AG09309 (cell line): ENCODE results near the gene XIAP.
"Not testable (repeated sequence)": the region's sequence is repeated elsewhere in the genome, so short reads cannot be mapped to it uniquely, and the experiment has no call there.

ENCODE experiments used
- DNase-seq: peaks from one replicate; pipeline ENCODE4 v3.0.0-alpha.2; 2010; ENCODE audit warnings: low read depth
- H3K4me3 ChIP-seq: 2 replicates; pipeline ENCODE4 v1.5.1; 2011; ENCODE audit warnings: mild to moderate bottlenecking, low read depth, low read length, moderate library complexity; ENCODE audit not compliant: control insufficient read depth
- CTCF ChIP-seq: IDR thresholded peaks from 2 replicates; pipeline ENCODE4 v1.5.1; 2011; ENCODE audit warnings: mild to moderate bottlenecking, low read depth, low read length, inconsistent platforms; ENCODE audit not compliant: insufficient read depth, control insufficient read depth; ENCODE audit errors: missing control alignments

XIAP gene

GRCh38 chrX:123923211-123923610 lies 63.4 kb downstream of the XIAP start:
- no peak for TF ChIP-seq CTCF
- DNase-seq, result no peak
- no peak overlapping the region for H3K4me3 ChIP-seq

- H3K4me3 ChIP-seq, result no peak overlapping the region
- DNase-seq, result no peak
- no peak for TF ChIP-seq CTCF
Observed at GRCh38 chrX:123924186-123924585, 64.3 kb downstream of the XIAP start.

- no peak for DNase-seq
- no peak overlapping the region for H3K4me3 ChIP-seq
- TF ChIP-seq CTCF, result no peak
Observed at GRCh38 chrX:123927845-123928244, 68.0 kb downstream of the XIAP start.

- not testable (repeated sequence) for DNase-seq, H3K4me3 ChIP-seq
Observed at GRCh38 chrX:123932055-123932454, 72.2 kb downstream of the XIAP start.

GRCh38 chrX:123943074-123943473 lies 83.2 kb downstream of the XIAP start:
- no peak overlapping the region for H3K4me3 ChIP-seq
- TF ChIP-seq CTCF, result no peak
- DNase-seq, result no peak

GRCh38 chrX:123943488-123943887 lies 83.6 kb downstream of the XIAP start:
- no peak for DNase-seq
- no peak overlapping the region for H3K4me3 ChIP-seq
- no peak for TF ChIP-seq CTCF

GRCh38 chrX:123949846-123950245 lies 90.0 kb downstream of the XIAP start:
- no peak overlapping the region for H3K4me3 ChIP-seq
- no peak for TF ChIP-seq CTCF

More at GRCh38 chrX:123949846-123950245, 90.0 kb downstream of the XIAP start:
- DNase-seq, result no peak
